PC-3 (cell line): ENCODE measurements around the gene RPL37A. TPM values are rescaled to one million over a fixed set of nuclear protein-coding genes. Genes with fewer than 3 reads are reported as not detected.

Experiments
- ATAC-seq: fragments of 200-7000 bp; cut with Tn5 transposase; 2 replicates; pipeline ENCODE4 v1.9.1; 2020; ENCODE audit warnings: mild to moderate bottlenecking, moderate library complexity
- BruUV-seq: library from RNA; stranded (reverse); fragments of 400-500 nt; replicated peaks from 2 replicates; lab custom pipeline; 2021; lab: Mats Ljungman, UMichigan
- CTCF ChIA-PET: fragments of 300-600 bp; sonication (Branson Sonifier 250); formaldehyde crosslinking; loops from one replicate; lab custom pipeline; 2022; ENCODE audit warnings: antibody characterized with exemption; lab: Charles Lee
- POLR2A ChIA-PET: fragments of 300-600 bp; sonication (Branson Sonifier 250); formaldehyde crosslinking; loops from one replicate; lab custom pipeline; 2022; ENCODE audit warnings: antibody characterized with exemption; ENCODE audit not compliant: unreplicated experiment; lab: Charles Lee
- DNase-seq: peaks from one replicate; pipeline ENCODE4 v3.0.0-alpha.2; 2015
- H2AFZ ChIP-seq: fragments of 300-600 bp; sonication (generic); 2 replicates; pipeline ENCODE4 v1.6.0; 2016; ENCODE audit warnings: antibody characterized with exemption, low read length
- H3F3A ChIP-seq: fragments of 300-600 bp; sonication (generic); one replicate; pipeline ENCODE4 v1.6.0; 2017; ENCODE audit warnings: antibody characterized with exemption, low read length, control low read depth, mild to moderate bottlenecking; ENCODE audit not compliant: unreplicated experiment
- H3K27ac ChIP-seq: fragments of 300-600 bp; sonication (generic); 2 replicates; pipeline ENCODE4 v1.5.1; 2016; ENCODE audit warnings: mild to moderate bottlenecking, low read length
- H3K27me3 ChIP-seq: fragments of 300-600 bp; sonication (generic); 2 replicates; pipeline ENCODE4 v1.6.1; 2016; ENCODE audit warnings: low read length, mixed read lengths
- H3K36me3 ChIP-seq: fragments of 300-600 bp; sonication (generic); 2 replicates; pipeline ENCODE4 v1.6.1; 2016; ENCODE audit warnings: low read depth, mixed run types, low read length, mixed read lengths
- H3K4me1 ChIP-seq: fragments of 300-600 bp; sonication (generic); 2 replicates; pipeline ENCODE4 v1.5.1; 2016; ENCODE audit warnings: low read length; ENCODE audit not compliant: insufficient read depth
- H3K4me2 ChIP-seq: fragments of 300-600 bp; sonication (generic); 2 replicates; pipeline ENCODE4 v1.6.0; 2016; ENCODE audit warnings: low read length
- H3K4me3 ChIP-seq: fragments of 300-600 bp; sonication (generic); 2 replicates; pipeline ENCODE4 v1.5.1; 2016; ENCODE audit warnings: mild to moderate bottlenecking, low read length, mixed read lengths
- H3K79me2 ChIP-seq: fragments of 300-600 bp; sonication (generic); 2 replicates; pipeline ENCODE4 v1.6.1; 2017; ENCODE audit warnings: low read length, mixed read lengths
- H3K9ac ChIP-seq: fragments of 300-600 bp; sonication (generic); 2 replicates; pipeline ENCODE4 v1.6.0; 2016; ENCODE audit warnings: mild to moderate bottlenecking, low read length
- H3K9me2 ChIP-seq: fragments of 300-600 bp; sonication (generic); replicated peaks from 2 replicates; pipeline ENCODE4 v1.6.1; 2016; ENCODE audit warnings: mixed run types, low read length, mixed read lengths
- H3K9me3 ChIP-seq: fragments of 300-600 bp; sonication (generic); 2 replicates; pipeline ENCODE4 v1.6.1; 2016; ENCODE audit warnings: low read length, mixed read lengths
- H4K20me1 ChIP-seq: fragments of 300-600 bp; sonication (generic); 2 replicates; pipeline ENCODE4 v1.6.1; 2016; ENCODE audit warnings: low read length, mixed read lengths
- EZH2 ChIP-seq: fragments of 300-600 bp; sonication (generic); IDR thresholded peaks from one replicate; pipeline ENCODE4 v1.6.1; 2017; ENCODE audit warnings: antibody characterized with exemption, mild to moderate bottlenecking, low read length; ENCODE audit not compliant: unreplicated experiment
- EZH2phosphoT487 ChIP-seq: fragments of 300-600 bp; sonication (generic); IDR thresholded peaks from 2 replicates; pipeline ENCODE4 v1.6.1; 2018; ENCODE audit warnings: mild to moderate bottlenecking, antibody characterized with exemption, low read length, borderline replicate concordance
- intact Hi-C: fragments of 100-400 bp; cut with micrococcal nuclease; formaldehyde crosslinking; loops from 2 replicates; pipeline ENCODE4 v1.9.0; 2023
- total RNA-seq: library from RNA; depleted of rRNA; stranded (reverse); fragments of >200 nt; gene quantifications from 2 replicates; pipeline ENCODE4 v1.2.3, GENCODE V29; 2014
- TF ChIP-seq, protein P1 (sequence below): fragments of 300-600 bp; sonication (generic); conservative IDR thresholded peaks from 2 replicates; pipeline ENCODE4 v1.5.1; 2017; ENCODE audit warnings: antibody characterized with exemption, low read depth, mild to moderate bottlenecking, low read length

Gene RPL37A
- total RNA-seq, 1 experiment from 2014 or later = 2,472 TPM

- ATAC-seq = peak; percentile 89
- intact Hi-C loops = loop anchor here (10.0 kb wide), 2 partner anchors 178 to 378 kb away; no protein-coding TSS in a partner anchor
These were observed 5.9 kb upstream of the RPL37A start for GRCh38 chr2:216492597-216493333.

DNA sequence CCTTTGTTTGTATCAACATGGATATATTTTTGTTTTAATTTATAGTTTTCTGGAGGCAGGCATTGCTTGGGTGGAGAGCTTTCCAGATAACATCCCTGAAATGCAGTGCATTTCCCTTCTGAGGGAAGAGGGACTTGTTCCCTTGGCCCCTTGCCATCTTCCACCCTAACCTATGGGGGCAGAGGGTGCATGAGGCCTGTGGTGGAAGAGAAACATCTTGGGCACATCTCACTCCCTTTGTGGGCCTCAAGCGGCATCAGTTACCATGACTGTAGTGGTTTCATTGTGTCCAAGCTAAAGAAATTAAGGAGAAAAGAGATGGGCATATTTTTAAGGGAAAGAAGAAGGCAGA lies 5.3 kb upstream of the RPL37A start:
- Histone ChIP-seq H3K4me3 (no peak overlapping the region), H3K79me2 (peaks cover 5% of the 10 kb centered on the region; the same call in 1 of the 2 replicates), H3K27ac (peak overlapping the region; percentile 5; the same call in 1 of the 2 replicates), H3K27me3 (no peaks in the 10 kb centered on the region), H4K20me1 (no peaks in the 10 kb centered on the region), H3K9ac (no peak overlapping the region), H3K9me2 (no peaks in the 10 kb centered on the region), H3K4me1 (peaks cover 40% of the 10 kb centered on the region), H2AFZ (no peak overlapping the region), H3K4me2 (peak overlapping the region; percentile 18; the same call in 1 of the 2 replicates), H3F3A (no peaks in the 10 kb centered on the region), H3K36me3 (no peaks in the 10 kb centered on the region), H3K9me3 (no peaks in the 10 kb centered on the region)
- no TSS peak for BruUV-seq
- TF ChIP-seq EZH2phosphoT487 (no peak), EZH2 (no peak)
- TF ChIP-seq, protein P1, sequence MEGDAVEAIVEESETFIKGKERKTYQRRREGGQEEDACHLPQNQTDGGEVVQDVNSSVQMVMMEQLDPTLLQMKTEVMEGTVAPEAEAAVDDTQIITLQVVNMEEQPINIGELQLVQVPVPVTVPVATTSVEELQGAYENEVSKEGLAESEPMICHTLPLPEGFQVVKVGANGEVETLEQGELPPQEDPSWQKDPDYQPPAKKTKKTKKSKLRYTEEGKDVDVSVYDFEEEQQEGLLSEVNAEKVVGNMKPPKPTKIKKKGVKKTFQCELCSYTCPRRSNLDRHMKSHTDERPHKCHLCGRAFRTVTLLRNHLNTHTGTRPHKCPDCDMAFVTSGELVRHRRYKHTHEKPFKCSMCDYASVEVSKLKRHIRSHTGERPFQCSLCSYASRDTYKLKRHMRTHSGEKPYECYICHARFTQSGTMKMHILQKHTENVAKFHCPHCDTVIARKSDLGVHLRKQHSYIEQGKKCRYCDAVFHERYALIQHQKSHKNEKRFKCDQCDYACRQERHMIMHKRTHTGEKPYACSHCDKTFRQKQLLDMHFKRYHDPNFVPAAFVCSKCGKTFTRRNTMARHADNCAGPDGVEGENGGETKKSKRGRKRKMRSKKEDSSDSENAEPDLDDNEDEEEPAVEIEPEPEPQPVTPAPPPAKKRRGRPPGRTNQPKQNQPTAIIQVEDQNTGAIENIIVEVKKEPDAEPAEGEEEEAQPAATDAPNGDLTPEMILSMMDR = no peak
- CTCF ChIA-PET = no interaction called here
- DNase-seq = no peak
- POLR2A ChIA-PET = no interaction called here
- intact Hi-C loops = loop anchor here (10.0 kb wide), 2 partner anchors 179 to 379 kb away; no protein-coding TSS in a partner anchor
- no peak for ATAC-seq

More at GRCh38 chr2:216492597-216493333, 5.9 kb upstream of the RPL37A start:
- TF ChIP-seq, protein P1 = no peak
- TF ChIP-seq EZH2phosphoT487 (no peak), EZH2 (no peak)
- H3K9ac ChIP-seq = no peak overlapping the region
- H3K36me3 ChIP-seq = no peaks in the 10 kb centered on the region
- peak overlapping the region; percentile 18; the same call in 1 of the 2 replicates for H3K4me2 ChIP-seq
- peak overlapping the region; percentile 5; the same call in 1 of the 2 replicates for H3K27ac ChIP-seq
- no peaks in the 10 kb centered on the region for H3K27me3 ChIP-seq
- no peaks in the 10 kb centered on the region for H3K79me2 ChIP-seq
- ChIA-PET CTCF (no interaction called here), POLR2A (no interaction called here)
- H4K20me1 ChIP-seq = no peaks in the 10 kb centered on the region
- H3K9me2 ChIP-seq = no peaks in the 10 kb centered on the region
- no peak overlapping the region for H3K4me3 ChIP-seq
- no peaks in the 10 kb centered on the region for H3K9me3 ChIP-seq
- peaks cover 35% of the 10 kb centered on the region for H3K4me1 ChIP-seq
- no peak overlapping the region for H2AFZ ChIP-seq
- peak; percentile 77 for DNase-seq
- no TSS peak for BruUV-seq
- no peaks in the 10 kb centered on the region for H3F3A ChIP-seq

GRCh38 chr2:216495656-216496055 lies 3.0 kb upstream of the RPL37A start:
- Histone ChIP-seq H3K9ac (no peak overlapping the region), H3K27me3 (no peaks in the 10 kb centered on the region), H3K36me3 (peaks cover 16% of the 10 kb centered on the region), H2AFZ (no peak overlapping the region), H3K9me2 (no peaks in the 10 kb centered on the region), H3K4me3 (no peak overlapping the region), H3K27ac (no peak overlapping the region), H3K4me1 (peaks cover 42% of the 10 kb centered on the region), H4K20me1 (peaks cover 16% of the 10 kb centered on the region), H3K9me3 (no peaks in the 10 kb centered on the region), H3K79me2 (peaks cover 29% of the 10 kb centered on the region), H3F3A (no peaks in the 10 kb centered on the region), H3K4me2 (no peak overlapping the region)
- no peak for TF ChIP-seq EZH2
- TF ChIP-seq, protein P1 = no peak
- TF ChIP-seq EZH2phosphoT487 = no peak
- peak; percentile 30 for ATAC-seq
- no peak for DNase-seq
- BruUV-seq = no TSS peak
- ChIA-PET CTCF (no interaction called here), POLR2A (no interaction called here)
- intact Hi-C loops = loop anchor here (5.0 to 10.0 kb wide), 3 partner anchors 181 to 381 kb away; no protein-coding TSS in a partner anchor
